H9 (cell line): ENCODE measurements around the gene RHOB. TPM values are rescaled to one million over a fixed set of nuclear protein-coding genes. Genes with fewer than 3 reads are reported as not detected.

Source experiments
- DNase-seq: peaks from one replicate; pipeline ENCODE4 v3.0.0-alpha.2; 2017
- H2AFZ ChIP-seq: one replicate; pipeline ENCODE4 v1.6.1; 2013; ENCODE audit warnings: mild to moderate bottlenecking, low read length, control low read depth, moderate library complexity
- H2AK5ac ChIP-seq: 2 replicates; pipeline ENCODE4 v1.6.1; 2013; ENCODE audit warnings: low read length, control low read depth, mixed read lengths; ENCODE audit not compliant: insufficient read length
- H2BK120ac ChIP-seq: one replicate; pipeline ENCODE4 v1.6.1; 2013; ENCODE audit warnings: low read depth, mild to moderate bottlenecking, low read length, control low read depth, inconsistent platforms; ENCODE audit not compliant: poor library complexity, severe bottlenecking
- H2BK12ac ChIP-seq: 2 replicates; pipeline ENCODE4 v1.6.1; 2013; ENCODE audit warnings: low read length, control low read depth, mixed read lengths, low read depth; ENCODE audit not compliant: insufficient read length
- H2BK15ac ChIP-seq: 2 replicates; pipeline ENCODE4 v1.6.1; 2013; ENCODE audit warnings: low read depth, low read length, control low read depth
- H2BK20ac ChIP-seq: one replicate; pipeline ENCODE4 v1.6.1; 2013; ENCODE audit warnings: low read depth, mild to moderate bottlenecking, low read length, control low read depth, inconsistent platforms; ENCODE audit not compliant: poor library complexity, severe bottlenecking
- H2BK5ac ChIP-seq: 2 replicates; pipeline ENCODE4 v1.6.1; 2013; ENCODE audit warnings: low read length, control low read depth, mixed read lengths; ENCODE audit not compliant: insufficient read length
- H3K14ac ChIP-seq: 2 replicates; pipeline ENCODE4 v1.6.1; 2013; ENCODE audit warnings: low read length, control low read depth; ENCODE audit not compliant: insufficient read depth
- H3K18ac ChIP-seq: 2 replicates; pipeline ENCODE4 v1.6.1; 2013; ENCODE audit warnings: low read depth, mild to moderate bottlenecking, mixed read lengths, low read length, control low read depth; ENCODE audit not compliant: insufficient read length
- H3K23ac ChIP-seq: 2 replicates; pipeline ENCODE4 v1.6.1; 2013; ENCODE audit warnings: low read length, control low read depth, mixed read lengths, low read depth; ENCODE audit not compliant: insufficient read length
- H3K23me2 ChIP-seq: 2 replicates; pipeline ENCODE4 v1.6.1; 2013; ENCODE audit warnings: low read depth, mild to moderate bottlenecking, mixed read lengths, low read length, control low read depth; ENCODE audit not compliant: insufficient read length, poor library complexity, severe bottlenecking
- H3K27ac ChIP-seq: 2 replicates; pipeline ENCODE4 v1.5.1; 2013; ENCODE audit warnings: low read length, control low read depth, mixed read lengths, low read depth; ENCODE audit not compliant: insufficient read length
- H3K27me3 ChIP-seq: 2 replicates; pipeline ENCODE4 v1.6.1; 2013; ENCODE audit warnings: low read length, control low read depth, inconsistent platforms; ENCODE audit not compliant: insufficient read depth
- H3K4ac ChIP-seq: 2 replicates; pipeline ENCODE4 v1.6.1; 2013; ENCODE audit warnings: low read depth, mild to moderate bottlenecking, control low read depth, inconsistent platforms, low read length, moderate library complexity
- H3K4me1 ChIP-seq: 2 replicates; pipeline ENCODE4 v1.6.1; 2013; ENCODE audit warnings: low read length, control low read depth, inconsistent platforms; ENCODE audit not compliant: insufficient read depth
- H3K4me2 ChIP-seq: 2 replicates; pipeline ENCODE4 v1.6.1; 2013; ENCODE audit warnings: low read length, control low read depth, mixed read lengths; ENCODE audit not compliant: insufficient read length, insufficient read depth
- H3K56ac ChIP-seq: 2 replicates; pipeline ENCODE4 v1.6.1; 2013; ENCODE audit warnings: low read depth, mild to moderate bottlenecking, mixed read lengths, low read length, control low read depth; ENCODE audit not compliant: insufficient read length
- H3K79me1 ChIP-seq: 2 replicates; pipeline ENCODE4 v1.6.1; 2013; ENCODE audit warnings: low read depth, mild to moderate bottlenecking, moderate library complexity, low read length, control low read depth, inconsistent platforms; ENCODE audit not compliant: insufficient read depth, poor library complexity, severe bottlenecking
- H3K79me2 ChIP-seq: 2 replicates; pipeline ENCODE4 v1.6.1; 2013; ENCODE audit warnings: low read length, control low read depth, inconsistent platforms; ENCODE audit not compliant: insufficient read depth
- H3K9ac ChIP-seq: 2 replicates; pipeline ENCODE4 v1.6.1; 2013; ENCODE audit warnings: low read length, control low read depth, mixed read lengths; ENCODE audit not compliant: insufficient read length; ENCODE audit errors: extremely low read depth
- H3K9me3 ChIP-seq: one replicate; pipeline ENCODE4 v1.6.1; 2013; ENCODE audit warnings: low read depth, low read length, inconsistent platforms; ENCODE audit not compliant: control insufficient read depth
- H3T11ph ChIP-seq: one replicate; pipeline ENCODE4 v1.6.1; 2013; ENCODE audit warnings: mild to moderate bottlenecking, low read length, control low read depth, inconsistent platforms
- H4K20me1 ChIP-seq: one replicate; pipeline ENCODE4 v1.6.1; 2013; ENCODE audit not compliant: control insufficient read depth, insufficient read length, insufficient read depth
- H4K5ac ChIP-seq: 2 replicates; pipeline ENCODE4 v1.6.1; 2013; ENCODE audit warnings: low read depth, mild to moderate bottlenecking, mixed read lengths, low read length, control low read depth; ENCODE audit not compliant: insufficient read length
- H4K8ac ChIP-seq: replicated peaks from 2 replicates; pipeline ENCODE4 v1.6.1; 2013; ENCODE audit warnings: low read length, control low read depth, mixed read lengths, low read depth; ENCODE audit not compliant: insufficient read length
- H4K91ac ChIP-seq: 2 replicates; pipeline ENCODE4 v1.6.1; 2013; ENCODE audit warnings: low read depth, mild to moderate bottlenecking, moderate library complexity, mixed read lengths, low read length, control low read depth; ENCODE audit not compliant: insufficient read length
- H3K27ac Mint-ChIP-seq, 3 experiments: 2 replicates in 2 of 3; 3 replicates in 1 of 3; pipeline ENCODE4 v1.8.0; 2020 to 2021; ENCODE audit warnings: mixed read lengths in 3 of 3, mild to moderate bottlenecking in 1 of 3, moderate library complexity in 1 of 3
- H3K27me3 Mint-ChIP-seq: 2 replicates; pipeline ENCODE4 v1.8.0; 2021; ENCODE audit warnings: low read depth, mild to moderate bottlenecking, moderate library complexity, mixed read lengths
- H3K36me3 Mint-ChIP-seq, 3 experiments: 2 replicates in 2 of 3; 3 replicates in 1 of 3; pipeline ENCODE4 v1.8.0; 2020 to 2021; ENCODE audit warnings: low read depth in 3 of 3, mixed read lengths in 3 of 3; ENCODE audit not compliant: insufficient read depth in 1 of 3
- H3K4me1 Mint-ChIP-seq, 2 experiments: 2 replicates each; pipeline ENCODE4 v1.8.0; 2020; ENCODE audit warnings: mixed read lengths in 2 of 2
- H3K4me3 Mint-ChIP-seq, 2 experiments: 2 replicates in 1 of 2; 3 replicates in 1 of 2; pipeline ENCODE4 v1.8.0; 2020 to 2021; ENCODE audit warnings: mild to moderate bottlenecking in 2 of 2, mixed read lengths in 2 of 2, moderate library complexity in 1 of 2
- H3K9me3 Mint-ChIP-seq, 2 experiments: 2 replicates in 1 of 2; 3 replicates in 1 of 2; pipeline ENCODE4 v1.8.0; 2020; ENCODE audit warnings: mild to moderate bottlenecking in 2 of 2, mixed read lengths in 2 of 2, moderate library complexity in 1 of 2
- CTCF ChIP-seq: fragments of 200-600 bp; sonication (generic); conservative IDR thresholded peaks from 3 replicates; pipeline ENCODE4 v1.8.0; 2021; ENCODE audit warnings: antibody characterized with exemption, mild to moderate bottlenecking
- WGBS: extraction: QIAGEN DNeasy Blood & Tissue Kit; methylation state at CpG from one replicate; pipeline ENCODE4 v1.1.7; 2013; ENCODE audit warnings: missing lambda C conversion rate, low lambda C conversion rate, mixed read lengths; ENCODE audit not compliant: insufficient read length; ENCODE audit errors: extremely low coverage; 5-methylcytosine and 5-hydroxymethylcytosine counted together
- total RNA-seq: library from RNA; stranded (reverse); gene quantifications from 2 replicates; pipeline ENCODE4 v1.2.1, GENCODE V29; 2021

Gene RHOB
- total RNA-seq, 1 experiment from 2014 or later = 10.3 TPM

DNA sequence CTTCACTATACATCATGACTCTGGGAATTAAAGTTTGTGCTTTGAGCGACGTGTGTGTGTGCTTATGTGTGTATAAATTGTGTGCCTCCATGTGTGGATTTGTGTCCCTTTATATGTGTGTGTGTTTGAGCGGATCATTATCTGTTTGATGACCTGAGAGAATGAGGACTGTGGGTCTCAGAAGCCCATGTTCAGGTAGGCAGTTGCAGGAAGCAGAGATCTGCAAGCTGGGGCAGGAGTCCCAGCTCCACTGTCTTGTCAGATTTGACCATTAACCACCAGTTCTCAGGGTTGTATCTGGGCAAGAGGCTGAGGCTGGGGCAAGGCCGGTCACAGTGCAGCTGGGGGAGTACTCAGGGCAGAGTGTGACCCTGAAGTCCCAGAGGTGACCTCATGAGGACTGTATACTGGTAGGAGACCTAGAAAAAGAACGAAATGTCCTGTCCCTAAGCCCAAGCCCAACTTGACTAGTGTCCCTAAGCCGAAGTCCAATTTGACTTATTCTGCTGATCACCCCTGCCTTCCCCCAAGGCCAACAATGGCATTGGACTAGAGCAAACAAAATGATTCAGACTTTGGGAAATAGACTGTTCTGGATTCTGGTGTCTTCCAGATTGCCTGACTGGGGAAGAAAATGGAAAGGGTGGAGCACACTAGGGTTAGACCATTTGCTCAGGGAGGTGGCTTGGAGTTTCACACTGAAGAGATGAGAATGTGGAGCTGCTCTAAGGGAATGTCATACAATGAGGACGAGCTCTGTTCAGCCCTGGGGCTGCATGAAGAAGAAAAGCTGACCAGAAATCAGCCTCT lies 28.1 kb downstream of the RHOB start:
- H3K27me3 ChIP-seq = no peaks in the 10 kb centered on the region
- no peak overlapping the region for H3T11ph ChIP-seq

More for the DNA sequence above, 28.1 kb downstream of the RHOB start:
- Histone ChIP-seq H2AFZ (no peak overlapping the region), H4K8ac (no peak overlapping the region), H3K14ac (no peak overlapping the region), H4K20me1 (no peaks in the 10 kb centered on the region), H3K23me2 (no peaks in the 10 kb centered on the region), H3K9me3 (no peaks in the 10 kb centered on the region), H2BK12ac (no peak overlapping the region), H3K27ac (no peak overlapping the region), H3K9ac (no peak overlapping the region), H3K56ac (no peak overlapping the region), H3K4ac (no peak overlapping the region), H4K91ac (no peak overlapping the region), H3K4me2 (no peak overlapping the region), H2AK5ac (no peak overlapping the region), H2BK15ac (no peak overlapping the region), H2BK120ac (no peak overlapping the region), H3K23ac (no peak overlapping the region), H3K79me1 (no peaks in the 10 kb centered on the region), H3K18ac (no peak overlapping the region), H3K79me2 (no peaks in the 10 kb centered on the region), H2BK5ac (no peak overlapping the region), H3K4me1 (no peaks in the 10 kb centered on the region; the same call in 1 of the 2 replicates), H4K5ac (no peak overlapping the region), H2BK20ac (no peak overlapping the region)
- Mint-ChIP-seq H3K4me1 (peaks cover 7 to 9% of the 10 kb centered on the region in 2 experiments), H3K27ac (no peak overlapping the region; a peak in 1 of 7 replicates), H3K36me3 (no peaks in the 10 kb centered on the region; a peak in 1 of 7 replicates), H3K9me3 (no peaks in the 10 kb centered on the region), H3K27me3 (peaks cover 23% of the 10 kb centered on the region), H3K4me3 (no peak overlapping the region)
- no peak for TF ChIP-seq CTCF
- WGBS = no CpG with 5 or more reads among the region's 7 CpGs
- no peak for DNase-seq
